Measurements from ENCODE around the gene PTBP3.

Gene PTBP3

GRCh38 chr9:112247090-112247489 is 86.3 kb downstream of the PTBP3 start:
- H3K4me3 ChIP-seq (ENCODE audit: low read length): no peak overlapping the region
- H3K36me3 ChIP-seq (replicated peaks; ENCODE audit: insufficient read depth, low read length): no peaks in the 10 kb centered on the region
- H3F3A ChIP-seq (ENCODE audit: insufficient read depth, low read length): peaks cover 3% of the 10 kb centered on the region; the same call in 1 of the 2 replicates
- H3K9ac ChIP-seq (ENCODE audit: low read length): no peak overlapping the region
- H2AFZ ChIP-seq (ENCODE audit: low read length): no peak overlapping the region
- no peaks in the 10 kb centered on the region for H3K9me2 ChIP-seq (replicated peaks; ENCODE audit: insufficient read depth, low read length)
- H4K20me1 ChIP-seq (ENCODE audit: insufficient read depth, low read length): no peaks in the 10 kb centered on the region
- no peak for DNase-seq
- no peaks in the 10 kb centered on the region for H3K9me3 ChIP-seq (replicated peaks; ENCODE audit: insufficient read depth, low read length)
- TF ChIP-seq EZH2phosphoT487 (IDR thresholded peaks at IDR 0.05; ENCODE audit: low read length): no peak
- TF ChIP-seq EZH2 (optimal IDR thresholded peaks at IDR 0.05; ENCODE audit: low read depth, low read length): no peak
- no peak for TF ChIP-seq CTCF (IDR thresholded peaks at IDR 0.05; ENCODE audit: low read length)
- H3K79me2 ChIP-seq (ENCODE audit: low read length): no peaks in the 10 kb centered on the region
- no peak overlapping the region for H3K27ac ChIP-seq (ENCODE audit: low read length)
- no peaks in the 10 kb centered on the region for H3K27me3 ChIP-seq (replicated peaks; ENCODE audit: insufficient read depth, low read length)
- H3K4me1 ChIP-seq (ENCODE audit: low read length): no peaks in the 10 kb centered on the region
- H3K4me2 ChIP-seq (ENCODE audit: low read depth, low read length): no peak overlapping the region

GRCh38 chr9:112245126-112245525 is 88.3 kb downstream of the PTBP3 start:
- Histone ChIP-seq H3F3A (ENCODE audit: insufficient read depth, low read length) (peaks cover 3% of the 10 kb centered on the region; the same call in 1 of the 2 replicates), H3K4me1 (ENCODE audit: low read length) (no peaks in the 10 kb centered on the region), H3K4me2 (ENCODE audit: low read depth, low read length) (no peak overlapping the region), H4K20me1 (ENCODE audit: insufficient read depth, low read length) (no peaks in the 10 kb centered on the region), H3K36me3 (replicated peaks; ENCODE audit: insufficient read depth, low read length) (no peaks in the 10 kb centered on the region), H3K9ac (ENCODE audit: low read length) (no peak overlapping the region), H2AFZ (ENCODE audit: low read length) (no peak overlapping the region), H3K27ac (ENCODE audit: low read length) (no peak overlapping the region), H3K4me3 (ENCODE audit: low read length) (no peak overlapping the region), H3K79me2 (ENCODE audit: low read length) (no peaks in the 10 kb centered on the region), H3K9me3 (replicated peaks; ENCODE audit: insufficient read depth, low read length) (no peaks in the 10 kb centered on the region), H3K27me3 (replicated peaks; ENCODE audit: insufficient read depth, low read length) (no peaks in the 10 kb centered on the region), H3K9me2 (replicated peaks; ENCODE audit: insufficient read depth, low read length) (no peaks in the 10 kb centered on the region)
- no peak for DNase-seq
- TF ChIP-seq EZH2 (optimal IDR thresholded peaks at IDR 0.05; ENCODE audit: low read depth, low read length) (no peak), EZH2phosphoT487 (IDR thresholded peaks at IDR 0.05; ENCODE audit: low read length) (no peak), CTCF (IDR thresholded peaks at IDR 0.05; ENCODE audit: low read length) (no peak)

GRCh38 chr9:112242147-112242804 is 91.1 kb downstream of the PTBP3 start:
- Histone ChIP-seq H3K36me3 (replicated peaks; ENCODE audit: insufficient read depth, low read length) (no peaks in the 10 kb centered on the region), H3K27ac (ENCODE audit: low read length) (no peak overlapping the region), H3F3A (ENCODE audit: insufficient read depth, low read length) (no peaks in the 10 kb centered on the region), H3K9ac (ENCODE audit: low read length) (no peak overlapping the region), H3K4me2 (ENCODE audit: low read depth, low read length) (no peak overlapping the region), H2AFZ (ENCODE audit: low read length) (no peak overlapping the region), H3K79me2 (ENCODE audit: low read length) (no peaks in the 10 kb centered on the region), H3K27me3 (replicated peaks; ENCODE audit: insufficient read depth, low read length) (no peaks in the 10 kb centered on the region), H3K9me3 (replicated peaks; ENCODE audit: insufficient read depth, low read length) (no peaks in the 10 kb centered on the region), H3K9me2 (replicated peaks; ENCODE audit: insufficient read depth, low read length) (no peaks in the 10 kb centered on the region), H3K4me1 (ENCODE audit: low read length) (no peaks in the 10 kb centered on the region), H4K20me1 (ENCODE audit: insufficient read depth, low read length) (no peaks in the 10 kb centered on the region), H3K4me3 (ENCODE audit: low read length) (no peak overlapping the region)
- no peak for DNase-seq
- TF ChIP-seq EZH2phosphoT487 (IDR thresholded peaks at IDR 0.05; ENCODE audit: low read length): no peak
- TF ChIP-seq CTCF (IDR thresholded peaks at IDR 0.05; ENCODE audit: low read length): no peak
- no peak for TF ChIP-seq EZH2 (optimal IDR thresholded peaks at IDR 0.05; ENCODE audit: low read depth, low read length)

Measured in MM.1S (cell line).